T1000 (cell line): Measurements from ENCODE around the gene TMEM107.

ENCODE experiments used
- DNase-seq: peaks from one replicate; lab custom pipeline; 2025; ENCODE audit warnings: mixed read lengths; lab: John Stamatoyannopoulos, UW

Gene TMEM107

GRCh38 chr17:8162233-8162996 is 13.8 kb downstream of the TMEM107 start, which contains the start of gene VAMP2:
TSS of gene VAMP2 (minus strand) at chr17:8162948. CDS start at chr17:8162879, 69 bp downstream.
- peak; percentile 62 for DNase-seq

GRCh38 chr17:8161289-8162232 is 14.6 kb downstream of the TMEM107 start:
- no peak for DNase-seq

- no peak for DNase-seq
Observed at GRCh38 chr17:8160741-8161221, 15.4 kb downstream of the TMEM107 start.

- no peak for DNase-seq
Observed at GRCh38 chr17:8160224-8160577, 16.0 kb downstream of the TMEM107 start.

- DNase-seq: no peak
Observed at GRCh38 chr17:8159459-8160223, 16.5 kb downstream of the TMEM107 start.

GRCh38 chr17:8159032-8159400 is 17.2 kb downstream of the TMEM107 start:
- no peak for DNase-seq

GRCh38 chr17:8158267-8159031 is 17.7 kb downstream of the TMEM107 start:
- DNase-seq: peak; percentile 81

- DNase-seq: peak; percentile 99
Observed at GRCh38 chr17:8156246-8156992, 19.8 kb downstream of the TMEM107 start.

- no peak for DNase-seq
Observed at GRCh38 chr17:8155996-8156245, 20.3 kb downstream of the TMEM107 start.

GRCh38 chr17:8155231-8155995 is 20.8 kb downstream of the TMEM107 start:
- DNase-seq: no peak

- no peak for DNase-seq
Observed at GRCh38 chr17:8154608-8155155, 21.5 kb downstream of the TMEM107 start.

- DNase-seq: peak; percentile 96
Observed at GRCh38 chr17:8153957-8154607, 22.1 kb downstream of the TMEM107 start.

- DNase-seq: peak; percentile 79
Observed at GRCh38 chr17:8153525-8153956, 22.6 kb downstream of the TMEM107 start.

GRCh38 chr17:8153031-8153451 is 23.1 kb downstream of the TMEM107 start:
- no peak for DNase-seq

GRCh38 chr17:8152112-8152775 is 23.9 kb downstream of the TMEM107 start, which contains the start of gene PER1:
TSS of gene PER1 (minus strand) at chr17:8152404. CDS start at chr17:8150706, 1,698 bp downstream.
- peak; percentile 92 for DNase-seq

- DNase-seq: no peak
Observed at GRCh38 chr17:8151641-8152111, 24.5 kb downstream of the TMEM107 start.

GRCh38 chr17:8151120-8151640 is 25.0 kb downstream of the TMEM107 start:
- peak; percentile 82 for DNase-seq
